GM12878 (cell line): ENCODE results near the gene PEX11A. TPM values are rescaled to one million over a fixed set of nuclear protein-coding genes. Genes with fewer than 3 reads are reported as not detected.

Experiments
- ATAC-seq: fragments of 200-7000 bp; cut with Tn5 transposase; 3 replicates; pipeline ENCODE4 v1.9.1; 2020; ENCODE audit warnings: mild to moderate bottlenecking, moderate library complexity
- BruUV-seq: library from RNA; stranded (reverse); fragments of 400-500 nt; replicated peaks from 2 replicates; lab custom pipeline; 2021; lab: Mats Ljungman, UMichigan
- CTCF ChIA-PET: fragments of 300-600 bp; sonication (Branson Sonifier 250); formaldehyde crosslinking; extraction: SDS; loops from one replicate; lab custom pipeline; 2021; ENCODE audit warnings: inconsistent platforms; lab: Yijun Ruan, JAX
- POLR2A ChIA-PET: fragments of 350-600 bp; formaldehyde crosslinking; extraction: SDS; loops from one replicate; lab custom pipeline; 2021; ENCODE audit warnings: inconsistent platforms; lab: Charles Lee
- RAD21 ChIA-PET: fragments of 300-600 bp; sonication (Branson Sonifier 250); formaldehyde crosslinking; loops from one replicate; lab custom pipeline; 2023; ENCODE audit warnings: antibody characterized with exemption; ENCODE audit not compliant: unreplicated experiment; lab: Charles Lee
- SMC1A ChIA-PET: fragments of 300-600 bp; sonication (Branson Sonifier 250); formaldehyde crosslinking; loops from one replicate; lab custom pipeline; 2023; ENCODE audit not compliant: unreplicated experiment, uncharacterized antibody; lab: Charles Lee
- DNase-seq: peaks from one replicate; pipeline ENCODE4 v3.0.0-alpha.2; 2011; ENCODE audit warnings: low read depth, low spot score
- FAIRE-seq: peaks from 3 replicates; lab custom pipeline; 2011; peaks lifted over from hg19 to GRCh38; lab: Jason Lieb, UNC
- H2AFZ ChIP-seq: 2 replicates; pipeline ENCODE4 v1.6.0; 2011; ENCODE audit warnings: low read depth, low read length, control low read depth; ENCODE audit not compliant: control insufficient read depth
- H3K27ac ChIP-seq: 2 replicates; pipeline ENCODE4 v1.5.1; 2011; ENCODE audit warnings: control low read depth; ENCODE audit not compliant: control insufficient read depth, insufficient read depth
- H3K27me3 ChIP-seq, 2 experiments: replicated peaks in 1 of 2; 2 replicates each; pipeline versions ENCODE4 v1.6.0 to v1.6.1; 2011; ENCODE audit warnings: low read length in 1 of 2; ENCODE audit not compliant: control insufficient read depth in 2 of 2, insufficient read depth in 2 of 2
- H3K36me3 ChIP-seq, 2 experiments: 2 replicates each; pipeline ENCODE4 v1.5.1; 2011; ENCODE audit warnings: low read length in 1 of 2; ENCODE audit not compliant: control insufficient read depth in 2 of 2, insufficient read depth in 2 of 2
- H3K4me1 ChIP-seq: 2 replicates; pipeline ENCODE4 v1.6.1; 2011; ENCODE audit warnings: mild to moderate bottlenecking, low read length, moderate library complexity, mixed read lengths; ENCODE audit not compliant: control insufficient read depth, insufficient read depth
- H3K4me2 ChIP-seq: 2 replicates; pipeline ENCODE4 v1.6.0; 2011; ENCODE audit warnings: control low read depth; ENCODE audit not compliant: control insufficient read depth, insufficient read depth
- H3K4me3 ChIP-seq: fragments of 200-600 bp; sonication (generic); 2 replicates; pipeline ENCODE4 v1.5.1; 2016
- H3K79me2 ChIP-seq: 2 replicates; pipeline ENCODE4 v1.6.0; 2011; ENCODE audit warnings: low read length; ENCODE audit not compliant: control insufficient read depth, insufficient read depth
- H3K9ac ChIP-seq: 2 replicates; pipeline ENCODE4 v1.8.0; 2011; ENCODE audit warnings: low read length, control low read depth, mixed read lengths; ENCODE audit not compliant: control insufficient read depth, insufficient read depth
- H3K9me3 ChIP-seq: replicated peaks from 3 replicates; pipeline ENCODE4 v1.5.1; 2011; ENCODE audit warnings: mild to moderate bottlenecking, low read length; ENCODE audit not compliant: control insufficient read depth, insufficient read depth
- H4K20me1 ChIP-seq: 2 replicates; pipeline ENCODE4 v1.6.0; 2011; ENCODE audit not compliant: control insufficient read depth, insufficient read depth
- CBFB ChIP-seq: IDR thresholded peaks from 2 replicates; pipeline ENCODE4 v1.6.1; 2016; ENCODE audit warnings: antibody characterized with exemption, low read depth
- E2F8 ChIP-seq: fragments of 450-650 bp; IDR thresholded peaks from 2 replicates; pipeline ENCODE4 v1.6.1; 2018; ENCODE audit warnings: mild to moderate bottlenecking, low read depth, moderate library complexity; ENCODE audit not compliant: partially characterized antibody
- ETV6 ChIP-seq, 2 experiments: fragments of 450-650 bp in 1 of 2; IDR thresholded peaks in 1 of 2; conservative IDR thresholded peaks in 1 of 2; 2 replicates each; pipeline ENCODE4 v1.6.1; 2014; ENCODE audit warnings: antibody characterized with exemption in 1 of 2, borderline replicate concordance in 1 of 2, low read depth in 1 of 2, mild to moderate bottlenecking in 1 of 2, moderate library complexity in 1 of 2
- KDM1A ChIP-seq: fragments of 200-600 bp; sonication (generic); IDR thresholded peaks from 2 replicates; pipeline ENCODE4 v1.6.1; 2016; ENCODE audit warnings: borderline replicate concordance
- MAX ChIP-seq: IDR thresholded peaks from 2 replicates; pipeline ENCODE4 v1.6.1; 2012; ENCODE audit warnings: low read depth, low read length, improper control_type of control experiment
- MYB ChIP-seq: fragments of 150-350 bp; IDR thresholded peaks from 2 replicates; pipeline ENCODE4 v1.6.1; 2014; ENCODE audit warnings: mild to moderate bottlenecking, low read depth, low read length, borderline replicate concordance
- USF2 ChIP-seq: IDR thresholded peaks from 2 replicates; pipeline ENCODE4 v1.6.1; 2011; ENCODE audit warnings: low read depth, low read length, improper control_type of control experiment, borderline replicate concordance
- WRNIP1 ChIP-seq: IDR thresholded peaks from 2 replicates; pipeline ENCODE4 v1.6.1; 2011; ENCODE audit warnings: low read depth, low read length, improper control_type of control experiment, borderline replicate concordance
- ZBTB33 ChIP-seq: fragments of 450-650 bp; IDR thresholded peaks from 2 replicates; pipeline ENCODE4 v1.6.1; 2017; ENCODE audit warnings: mild to moderate bottlenecking
- ZNF217 ChIP-seq: fragments of 450-650 bp; IDR thresholded peaks from 2 replicates; pipeline ENCODE4 v1.6.1; 2017; ENCODE audit warnings: antibody characterized with exemption, mild to moderate bottlenecking
- WGBS: methylation state at CpG from one replicate; pipeline ENCODE4 v1.1.6; 2016; ENCODE audit warnings: low lambda C conversion rate; ENCODE audit not compliant: insufficient replicate concordance, insufficient coverage; ENCODE audit errors: missing lambda C conversion rate; 5-methylcytosine and 5-hydroxymethylcytosine counted together
- in situ Hi-C: fragments of 300-500 bp; cut with MboI; formaldehyde crosslinking; loops from 9 replicates; pipeline ENCODE4 v1.14.3; 2018; ENCODE audit warnings: mixed read lengths
- intact Hi-C: fragments of 100-400 bp; cut with micrococcal nuclease; formaldehyde crosslinking; loops from one replicate; pipeline ENCODE4 v1.14.2; 2022; ENCODE audit not compliant: unreplicated experiment
- polyA plus RNA-seq, 11 experiments: library from polyadenylated mRNA; depleted of rRNA in 4 of 11; unstranded in 6 of 11; stranded (reverse) in 5 of 11; fragments of >200 nt; fragmentation: Nextera tagmentation in 4 of 11; fragmentation: Illumina TruSeq in 1 of 11; extraction: Ambion mirVana in 4 of 11; extraction: Trizol in 1 of 11; gene quantifications; 1 replicate in 1 of 11; 2 replicates in 10 of 11; pipeline versions ENCODE4 v1.2.1 to v1.2.3, GENCODE V29; 2011 to 2016; ENCODE audit warnings: inconsistent platforms in 2 of 11, missing spikeins in 2 of 11, low read depth in 1 of 11
- total RNA-seq, 4 experiments: library from RNA; depleted of rRNA in 3 of 4; stranded (reverse); fragments of >200 nt in 3 of 4; fragmentation: Illumina TruSeq in 1 of 4; extraction: Trizol in 1 of 4; gene quantifications; 2 replicates each; pipeline versions ENCODE4 v1.2.1 to v1.2.3, GENCODE V29; 2013 to 2021

The PEX11A gene
- total and polyA plus RNA-seq, 10 of the 15 experiments (the other 5 are each of a cell fraction or from before 2014, with no cell fraction given): 1.4 to 2.8 (median 2.0) TPM

GRCh38 chr15:89659295-89659694 lies 31.3 kb downstream of the PEX11A start:
- Histone ChIP-seq H3K27ac (no peak overlapping the region), H3K9ac (no peak overlapping the region), H3K27me3 (peaks cover 0 to 7% of the 10 kb centered on the region in 2 experiments; a peak in 3 of 4 replicates), H2AFZ (no peak overlapping the region), H3K79me2 (no peaks in the 10 kb centered on the region), H3K4me1 (no peaks in the 10 kb centered on the region), H3K4me2 (no peak overlapping the region), H3K36me3 (no peaks in the 10 kb centered on the region), H3K4me3 (no peak overlapping the region), H4K20me1 (no peaks in the 10 kb centered on the region), H3K9me3 (no peaks in the 10 kb centered on the region)
- SMC1A ChIA-PET: no interaction called here
- 18% methylated on average over 2 of the region's 2 CpGs for WGBS
- POLR2A ChIA-PET: no interaction called here
- CTCF ChIA-PET: no interaction called here
- ATAC-seq (no peak), DNase-seq (no peak), FAIRE-seq (no peak)
- in situ Hi-C loops (no loop called here), intact Hi-C loops (no loop called here)
- RAD21 ChIA-PET: no interaction called here
- no TSS peak for BruUV-seq
- TF ChIP-seq USF2: no peak
- no peak for TF ChIP-seq E2F8
- TF ChIP-seq MYB: no peak
- no peak for TF ChIP-seq ZBTB33
- no peak for TF ChIP-seq ETV6 (conservative IDR thresholded peaks at IDR 0.05 in 1 of 2, IDR thresholded peaks at IDR 0.05 in 1 of 2; ENCODE audit: borderline replicate concordance in 1 of 2, low read depth in 1 of 2)
- TF ChIP-seq KDM1A: no peak
- no peak for TF ChIP-seq CBFB
- TF ChIP-seq MAX: no peak
- TF ChIP-seq WRNIP1: no peak
- TF ChIP-seq ZNF217: no peak
